Activated naive CD4-positive, alpha-beta T cell treated with anti-CD3 and anti-CD28 coated beads for 36 hours (primary cell): ENCODE results near the gene TMEM114. TPM values are rescaled to one million over a fixed set of nuclear protein-coding genes. Genes with fewer than 3 reads are reported as not detected.

Experiments
- CTCF ChIA-PET: fragments of 350-600 bp; sonication (Branson Sonifier 250); formaldehyde crosslinking; loops from one replicate; lab custom pipeline; 2021; ENCODE audit warnings: antibody characterized with exemption; lab: Charles Lee
- DNase-seq: peaks from one replicate; pipeline ENCODE4 v3.0.0-alpha.2; 2020
- H3K27ac Mint-ChIP-seq: one replicate; pipeline ENCODE4 v1.8.0; 2021; ENCODE audit warnings: mild to moderate bottlenecking, mixed read lengths
- H3K27me3 Mint-ChIP-seq: one replicate; pipeline ENCODE4 v1.8.0; 2021; ENCODE audit warnings: low read depth, mixed read lengths
- H3K36me3 Mint-ChIP-seq: one replicate; pipeline ENCODE4 v1.8.0; 2021; ENCODE audit warnings: low read depth, mixed read lengths
- H3K4me1 Mint-ChIP-seq: one replicate; pipeline ENCODE4 v1.8.0; 2021; ENCODE audit warnings: low read depth, mixed read lengths
- H3K4me3 Mint-ChIP-seq: one replicate; pipeline ENCODE4 v1.8.0; 2021; ENCODE audit warnings: mild to moderate bottlenecking, moderate library complexity, mixed read lengths
- H3K9me3 Mint-ChIP-seq: one replicate; pipeline ENCODE4 v1.8.0; 2021; ENCODE audit warnings: mixed read lengths
- intact Hi-C: fragments of 100-400 bp; cut with micrococcal nuclease; formaldehyde crosslinking; loops from one replicate; pipeline ENCODE4 v1.15.1; 2023
- total RNA-seq, 2 experiments: library from RNA; stranded (reverse); gene quantifications; one replicate each; pipeline ENCODE4 v1.2.3, GENCODE V29; 2021

TMEM114 gene
- total RNA-seq, 2 experiments from 2014 or later, result not detected

DNA sequence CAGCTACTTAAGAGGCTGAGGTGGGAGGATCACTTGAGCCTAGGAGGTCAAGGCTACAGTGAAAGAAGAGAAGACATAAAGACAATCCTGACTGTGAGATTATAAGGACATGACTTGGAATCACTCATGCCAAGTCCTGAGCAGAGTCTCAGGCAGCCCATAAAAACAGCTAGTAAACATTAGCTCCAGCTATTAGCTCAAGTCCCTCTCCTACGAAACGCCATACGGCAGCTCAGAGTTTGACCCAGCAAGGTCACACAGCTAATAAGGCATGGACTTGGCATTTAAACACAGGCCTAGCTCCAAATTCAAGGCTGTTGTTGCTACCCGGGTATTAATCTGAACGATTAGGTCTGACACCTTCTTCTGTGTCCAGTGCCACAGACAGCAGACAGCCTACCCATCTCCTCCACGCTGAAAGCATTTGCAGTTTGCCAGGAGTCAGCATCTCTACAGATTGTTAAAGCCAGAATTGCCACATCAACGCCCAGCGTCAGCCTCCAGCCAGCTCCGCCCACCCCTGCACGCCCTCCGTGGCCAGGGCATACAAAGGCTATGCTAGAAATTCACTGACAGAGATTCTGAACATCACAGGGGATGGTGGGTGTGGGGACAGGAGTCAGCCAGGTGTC, 9.9 kb upstream of the TMEM114 start:
- H3K4me3 Mint-ChIP-seq, result no peak overlapping the region
- no peaks in the 10 kb centered on the region for H3K36me3 Mint-ChIP-seq
- DNase-seq, result no peak
- no peak overlapping the region for H3K27ac Mint-ChIP-seq
- CTCF ChIA-PET, result no interaction called here
- intact Hi-C loops, result no loop called here
- no peaks in the 10 kb centered on the region for H3K27me3 Mint-ChIP-seq
- H3K4me1 Mint-ChIP-seq, result no peaks in the 10 kb centered on the region
- H3K9me3 Mint-ChIP-seq, result peaks cover 3% of the 10 kb centered on the region

GRCh38 chr16:8596581-8596980, 6.3 kb upstream of the TMEM114 start:
- no peak overlapping the region for H3K27ac Mint-ChIP-seq
- H3K36me3 Mint-ChIP-seq, result no peaks in the 10 kb centered on the region
- no peak overlapping the region for H3K4me3 Mint-ChIP-seq
- peaks cover 4% of the 10 kb centered on the region for H3K27me3 Mint-ChIP-seq
- H3K4me1 Mint-ChIP-seq, result no peaks in the 10 kb centered on the region
- CTCF ChIA-PET, result no interaction called here
- peaks cover 3% of the 10 kb centered on the region for H3K9me3 Mint-ChIP-seq
- intact Hi-C loops, result no loop called here
- no peak for DNase-seq

GRCh38 chr16:8595783-8596182, 5.5 kb upstream of the TMEM114 start:
- H3K27me3 Mint-ChIP-seq, result peaks cover 4% of the 10 kb centered on the region
- peaks cover 3% of the 10 kb centered on the region for H3K9me3 Mint-ChIP-seq
- no peak overlapping the region for H3K4me3 Mint-ChIP-seq
- no peak for DNase-seq
- H3K36me3 Mint-ChIP-seq, result no peaks in the 10 kb centered on the region
- CTCF ChIA-PET, result no interaction called here
- intact Hi-C loops, result no loop called here
- no peak overlapping the region for H3K27ac Mint-ChIP-seq
- H3K4me1 Mint-ChIP-seq, result no peaks in the 10 kb centered on the region

GRCh38 chr16:8594149-8594666, 3.9 kb upstream of the TMEM114 start:
- H3K27me3 Mint-ChIP-seq, result peaks cover 11% of the 10 kb centered on the region
- peaks cover 3% of the 10 kb centered on the region for H3K9me3 Mint-ChIP-seq
- H3K4me3 Mint-ChIP-seq, result no peak overlapping the region
- CTCF ChIA-PET, result interaction anchor here (0.6 to 1.3 kb wide), 3 partner anchors 12 to 279 kb away, joined by 3 to 6 read pairs (median 3); no protein-coding TSS in a partner anchor
- no peak for DNase-seq
- no peaks in the 10 kb centered on the region for H3K36me3 Mint-ChIP-seq
- H3K4me1 Mint-ChIP-seq, result peaks cover 5% of the 10 kb centered on the region
- no peak overlapping the region for H3K27ac Mint-ChIP-seq
- intact Hi-C loops, result no loop called here

GRCh38 chr16:8591451-8591850, 1.1 kb upstream of the TMEM114 start:
- no peak for DNase-seq
- Mint-ChIP-seq H3K36me3 (no peaks in the 10 kb centered on the region), H3K9me3 (peaks cover 3% of the 10 kb centered on the region), H3K4me3 (no peak overlapping the region), H3K4me1 (peaks cover 6% of the 10 kb centered on the region), H3K27me3 (peaks cover 31% of the 10 kb centered on the region), H3K27ac (no peak overlapping the region)
- CTCF ChIA-PET, result no interaction called here
- intact Hi-C loops, result no loop called here

- intact Hi-C loops, result no loop called here
- DNase-seq, result no peak
- CTCF ChIA-PET, result no interaction called here
- Mint-ChIP-seq H3K4me1 (peaks cover 6% of the 10 kb centered on the region), H3K4me3 (no peak overlapping the region), H3K9me3 (no peaks in the 10 kb centered on the region), H3K36me3 (no peaks in the 10 kb centered on the region), H3K27ac (no peak overlapping the region), H3K27me3 (peaks cover 32% of the 10 kb centered on the region)
Measured at GRCh38 chr16:8590811-8591210, 500 bp upstream of the TMEM114 start.

GRCh38 chr16:8589057-8589899, 1.0 kb downstream of the TMEM114 start:
- DNase-seq, result no peak
- no peak overlapping the region for H3K27ac Mint-ChIP-seq
- intact Hi-C loops, result no loop called here
- no peak overlapping the region for H3K4me3 Mint-ChIP-seq
- H3K4me1 Mint-ChIP-seq, result peaks cover 6% of the 10 kb centered on the region
- H3K36me3 Mint-ChIP-seq, result no peaks in the 10 kb centered on the region
- H3K27me3 Mint-ChIP-seq, result peaks cover 38% of the 10 kb centered on the region
- CTCF ChIA-PET, result interaction anchor here (0.8 kb wide), 1 partner anchor 22 kb away, joined by 4 read pairs; no protein-coding TSS in a partner anchor
- H3K9me3 Mint-ChIP-seq, result no peaks in the 10 kb centered on the region

DNA sequence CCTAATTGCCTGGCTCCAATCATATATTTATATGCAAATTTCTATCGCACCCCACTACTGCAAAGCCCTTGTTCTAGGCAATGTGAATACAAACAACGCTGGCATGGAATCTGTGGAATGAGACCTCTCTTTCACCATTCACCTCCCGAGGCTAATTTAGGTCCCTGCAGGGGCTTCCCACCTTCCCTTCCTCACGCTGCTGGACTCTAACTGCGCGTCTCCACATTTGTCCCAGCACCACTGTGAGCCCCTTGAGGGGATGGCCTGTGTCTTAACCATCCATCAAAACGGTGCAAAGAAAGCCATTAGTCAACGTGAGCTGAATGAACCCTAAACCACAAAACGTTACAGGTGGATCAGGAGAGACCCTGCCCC, 1.6 kb downstream of the TMEM114 start:
- Mint-ChIP-seq H3K4me1 (peaks cover 6% of the 10 kb centered on the region), H3K4me3 (no peak overlapping the region), H3K36me3 (no peaks in the 10 kb centered on the region), H3K27ac (no peak overlapping the region), H3K27me3 (peaks cover 37% of the 10 kb centered on the region), H3K9me3 (no peaks in the 10 kb centered on the region)
- no peak for DNase-seq
- CTCF ChIA-PET, result no interaction called here
- intact Hi-C loops, result no loop called here

- peaks cover 37% of the 10 kb centered on the region for H3K27me3 Mint-ChIP-seq
- intact Hi-C loops, result no loop called here
- H3K27ac Mint-ChIP-seq, result no peak overlapping the region
- H3K4me1 Mint-ChIP-seq, result peaks cover 6% of the 10 kb centered on the region
- no peak for DNase-seq
- no peak overlapping the region for H3K4me3 Mint-ChIP-seq
- no peaks in the 10 kb centered on the region for H3K9me3 Mint-ChIP-seq
- H3K36me3 Mint-ChIP-seq, result no peaks in the 10 kb centered on the region
- CTCF ChIA-PET, result interaction anchor here (1.0 kb wide), 1 partner anchor 20 kb away, joined by 3 read pairs; no protein-coding TSS in a partner anchor
Measured at GRCh38 chr16:8587065-8587464, 3.2 kb downstream of the TMEM114 start.

- H3K9me3 Mint-ChIP-seq, result no peaks in the 10 kb centered on the region
- no peak for DNase-seq
- peaks cover 39% of the 10 kb centered on the region for H3K27me3 Mint-ChIP-seq
- no peaks in the 10 kb centered on the region for H3K36me3 Mint-ChIP-seq
- peaks cover 10% of the 10 kb centered on the region for H3K4me1 Mint-ChIP-seq
- intact Hi-C loops, result no loop called here
- H3K4me3 Mint-ChIP-seq, result no peak overlapping the region
- H3K27ac Mint-ChIP-seq, result no peak overlapping the region
- CTCF ChIA-PET, result no interaction called here
Measured at GRCh38 chr16:8585857-8586256, 4.5 kb downstream of the TMEM114 start.

GRCh38 chr16:8585041-8585440, 5.3 kb downstream of the TMEM114 start:
- H3K9me3 Mint-ChIP-seq, result no peaks in the 10 kb centered on the region
- H3K27me3 Mint-ChIP-seq, result peaks cover 36% of the 10 kb centered on the region
- H3K36me3 Mint-ChIP-seq, result no peaks in the 10 kb centered on the region
- CTCF ChIA-PET, result interaction anchor here (0.5 kb wide), 1 partner anchor 11 kb away, joined by 3 read pairs; no protein-coding TSS in a partner anchor
- DNase-seq, result no peak
- intact Hi-C loops, result no loop called here
- H3K4me3 Mint-ChIP-seq, result no peak overlapping the region
- no peak overlapping the region for H3K27ac Mint-ChIP-seq
- H3K4me1 Mint-ChIP-seq, result peaks cover 7% of the 10 kb centered on the region

DNA sequence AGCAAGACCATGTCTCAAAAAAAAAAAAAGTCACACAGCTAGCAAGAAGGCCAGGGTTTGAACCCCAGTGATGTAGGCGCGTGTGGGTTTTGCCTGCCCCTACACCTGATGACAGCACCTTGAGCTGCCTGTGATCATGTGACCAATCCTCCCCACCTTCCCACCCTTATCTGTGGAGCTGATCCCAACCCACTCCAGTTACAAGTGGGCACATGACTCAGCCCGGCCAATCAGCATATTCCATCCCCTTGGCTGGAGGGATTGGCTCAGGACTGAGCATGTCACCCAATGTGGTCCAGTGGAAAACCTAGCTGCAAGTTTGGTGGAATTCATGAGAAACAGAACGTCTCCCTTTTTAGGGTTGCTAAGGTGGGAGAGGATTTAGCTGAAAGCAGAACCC, 6.6 kb downstream of the TMEM114 start:
- peaks cover 27% of the 10 kb centered on the region for H3K27me3 Mint-ChIP-seq
- H3K9me3 Mint-ChIP-seq, result no peaks in the 10 kb centered on the region
- no peak for DNase-seq
- H3K4me1 Mint-ChIP-seq, result peaks cover 4% of the 10 kb centered on the region
- intact Hi-C loops, result no loop called here
- no peak overlapping the region for H3K27ac Mint-ChIP-seq
- H3K36me3 Mint-ChIP-seq, result no peaks in the 10 kb centered on the region
- no peak overlapping the region for H3K4me3 Mint-ChIP-seq
- CTCF ChIA-PET, result interaction anchor here (0.7 kb wide), 1 partner anchor 13 kb away, joined by 3 read pairs; no protein-coding TSS in a partner anchor
